ENCODE data around the gene LSM6.

LSM6 gene

GRCh38 chr4:146175541-146176453 lies at the start of gene LSM6:
LSM6 (plus strand) TSS chr4:146175718; CDS start chr4:146182922, 7,204 bp downstream.
- peak; percentile 66 for DNase-seq (ENCODE audit: low spot score)

DNA sequence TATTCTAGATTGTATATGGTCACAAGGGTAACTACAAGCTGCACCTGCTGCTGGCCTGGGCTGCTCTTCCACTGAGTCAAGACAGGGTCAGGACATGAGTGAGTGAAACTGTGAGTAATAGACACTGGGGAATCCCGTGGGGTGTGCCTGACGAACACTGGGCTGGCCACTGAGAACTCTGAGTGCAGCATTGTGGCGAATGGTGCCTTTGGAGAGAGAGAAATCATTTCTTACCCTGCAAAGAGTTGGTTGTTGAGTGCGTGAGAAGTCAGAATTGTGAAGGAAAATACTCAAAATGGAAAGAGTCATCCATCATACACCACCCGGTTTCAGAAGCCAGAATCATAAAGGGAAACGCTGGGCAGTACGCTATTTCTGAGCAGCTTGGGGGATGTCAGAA lies 43.1 kb upstream of the LSM6 start:
- DNase-seq (ENCODE audit: low spot score): no peak

- no peak for DNase-seq (ENCODE audit: low spot score)
These were observed 40.6 kb upstream of the LSM6 start for GRCh38 chr4:146134761-146135445.

DNA sequence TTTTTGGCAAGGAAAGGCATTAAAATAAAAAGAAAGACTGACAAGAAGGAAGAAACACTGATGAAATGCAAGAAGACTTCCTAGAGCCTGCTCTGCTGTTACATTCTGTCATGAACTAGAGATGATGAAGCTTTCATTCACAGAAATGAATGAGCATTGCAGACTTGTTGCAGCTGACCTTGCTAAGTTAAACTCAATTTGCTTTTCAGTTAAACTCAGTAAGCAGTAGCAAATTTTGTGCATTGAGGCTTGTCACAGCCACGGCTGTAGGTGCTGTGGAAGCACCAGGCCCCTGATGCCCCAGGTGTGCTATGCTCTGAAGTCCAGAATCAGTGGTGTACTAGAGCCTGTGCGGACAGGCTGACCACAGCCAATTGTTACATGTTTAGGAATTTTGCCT lies 39.6 kb upstream of the LSM6 start:
- no peak for DNase-seq (ENCODE audit: low spot score)

- DNase-seq (ENCODE audit: low spot score): no peak
These were observed 32.8 kb upstream of the LSM6 start for GRCh38 chr4:146142768-146143167.

GRCh38 chr4:146143888-146144287 lies 31.6 kb upstream of the LSM6 start:
- no peak for DNase-seq (ENCODE audit: low spot score)

GRCh38 chr4:146146918-146147317 lies 28.6 kb upstream of the LSM6 start:
- DNase-seq (ENCODE audit: low spot score): no peak

DNA sequence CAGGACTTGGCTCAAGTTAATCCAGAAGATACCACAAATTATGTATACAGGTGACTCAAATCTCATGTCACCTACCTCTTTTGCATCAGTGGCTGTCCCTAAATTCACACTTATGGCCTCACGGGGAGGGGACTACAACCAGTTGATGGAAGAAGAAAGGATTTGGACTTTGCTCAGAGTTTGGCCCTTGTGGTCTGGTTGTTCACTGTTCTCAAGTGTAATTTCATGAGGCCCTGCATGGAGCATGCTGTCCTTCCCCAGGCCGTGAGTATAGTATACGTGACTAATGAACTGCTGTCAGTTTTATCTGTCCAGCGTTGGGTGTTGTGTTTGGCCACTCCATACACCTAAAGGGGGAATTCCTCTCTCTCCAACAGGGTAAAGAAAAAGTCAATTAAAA lies 27.5 kb upstream of the LSM6 start:
- DNase-seq (ENCODE audit: low spot score): no peak

- no peak for DNase-seq (ENCODE audit: low spot score)
These were observed 21.5 kb upstream of the LSM6 start for GRCh38 chr4:146154057-146154456.

DNA sequence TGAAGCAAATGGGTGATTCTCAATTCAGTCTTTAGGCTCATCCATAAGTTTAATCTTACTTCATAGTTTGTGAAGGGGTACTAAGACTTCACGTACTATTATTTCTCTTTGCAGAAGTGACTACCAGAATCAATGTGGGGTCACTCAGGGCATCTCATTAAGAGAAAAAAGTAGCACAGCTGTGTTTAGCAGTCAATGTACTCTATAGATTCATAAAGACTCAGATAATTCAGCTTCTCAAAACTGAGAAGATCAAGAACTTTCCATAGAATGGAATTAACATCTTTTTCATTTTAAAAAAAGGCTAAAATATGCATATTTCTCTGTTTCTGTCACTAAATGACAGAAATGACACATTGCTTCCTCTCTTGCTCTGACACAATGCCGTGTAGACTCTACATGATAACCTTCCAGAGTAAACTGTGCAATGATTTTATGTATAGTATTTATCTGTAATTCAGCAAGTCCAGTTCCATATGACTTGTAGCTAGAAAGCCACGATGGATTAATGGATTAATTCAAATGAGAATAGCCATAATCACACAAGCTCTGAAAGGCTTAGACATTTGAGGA lies 20.3 kb upstream of the LSM6 start:
- DNase-seq (ENCODE audit: low spot score): no peak

GRCh38 chr4:146158036-146158745 lies 17.3 kb upstream of the LSM6 start:
- no peak for DNase-seq (ENCODE audit: low spot score)

GRCh38 chr4:146159384-146160058 lies 16.0 kb upstream of the LSM6 start:
- DNase-seq (ENCODE audit: low spot score): no peak

GRCh38 chr4:146161243-146161642 lies 14.3 kb upstream of the LSM6 start:
- no peak for DNase-seq (ENCODE audit: low spot score)

DNA sequence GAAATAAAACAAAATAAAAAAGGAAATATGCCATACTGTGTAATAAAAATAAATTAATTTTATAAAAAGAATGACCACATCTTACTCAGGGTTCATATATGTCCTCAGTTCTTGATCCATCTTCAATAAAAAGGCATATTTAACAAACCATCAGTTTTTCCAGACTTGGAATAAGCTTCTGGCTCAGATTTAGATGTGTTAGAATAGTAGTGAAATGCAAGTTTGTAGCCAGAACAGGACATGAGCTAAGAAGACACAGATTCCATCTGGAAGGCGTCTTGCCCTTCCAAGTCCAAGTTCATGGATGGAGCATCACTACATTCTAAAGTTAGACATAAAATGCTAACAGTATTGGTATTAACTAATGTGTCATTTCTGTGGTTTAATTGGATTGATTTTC lies 10.3 kb upstream of the LSM6 start:
- DNase-seq (ENCODE audit: low spot score): no peak

DNA sequence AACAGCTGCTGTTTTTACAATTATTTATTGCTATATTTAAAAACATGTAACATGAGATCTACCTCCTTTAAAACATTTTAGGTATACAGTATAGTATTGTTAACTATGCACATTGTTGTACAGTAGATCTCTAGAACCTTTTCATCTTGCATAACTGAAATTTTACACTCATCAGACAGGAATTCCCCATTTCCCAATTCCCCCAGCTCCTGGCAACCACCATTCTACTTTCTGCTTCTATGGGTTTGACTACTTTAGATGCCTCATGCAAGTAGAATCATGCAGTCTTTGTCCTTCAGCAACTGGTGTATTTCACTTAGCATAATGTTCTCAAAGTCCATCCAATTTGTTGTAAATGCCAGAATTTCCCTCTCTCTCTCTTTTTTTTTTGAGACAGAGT lies 9.7 kb upstream of the LSM6 start:
- DNase-seq (ENCODE audit: low spot score): no peak

DNA sequence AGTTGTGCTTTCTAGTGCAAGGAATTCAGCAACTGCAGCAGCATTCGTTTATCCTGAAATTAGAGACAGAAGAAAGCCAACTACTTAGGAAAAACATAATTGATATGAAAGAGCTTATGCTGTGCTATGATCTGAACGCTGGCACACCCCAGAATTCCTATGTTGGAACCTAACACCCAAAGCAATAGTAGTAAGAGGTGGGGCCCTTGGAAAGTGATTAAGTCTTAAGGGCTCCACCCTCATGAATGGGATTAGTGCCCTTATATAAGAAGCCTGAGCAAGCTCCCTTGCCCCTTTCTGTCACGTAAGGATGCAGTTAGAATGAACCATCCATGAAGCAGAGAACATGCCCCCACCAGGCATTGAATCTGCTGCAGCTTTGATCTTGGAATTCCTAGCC lies 5.4 kb upstream of the LSM6 start:
- no peak for DNase-seq (ENCODE audit: low spot score)

- no peak for DNase-seq (ENCODE audit: low spot score)
These were observed 1.4 kb downstream of the LSM6 start for GRCh38 chr4:146176891-146177290.

GRCh38 chr4:146178126-146178525 lies 2.6 kb downstream of the LSM6 start:
- DNase-seq (ENCODE audit: low spot score): no peak

DNA sequence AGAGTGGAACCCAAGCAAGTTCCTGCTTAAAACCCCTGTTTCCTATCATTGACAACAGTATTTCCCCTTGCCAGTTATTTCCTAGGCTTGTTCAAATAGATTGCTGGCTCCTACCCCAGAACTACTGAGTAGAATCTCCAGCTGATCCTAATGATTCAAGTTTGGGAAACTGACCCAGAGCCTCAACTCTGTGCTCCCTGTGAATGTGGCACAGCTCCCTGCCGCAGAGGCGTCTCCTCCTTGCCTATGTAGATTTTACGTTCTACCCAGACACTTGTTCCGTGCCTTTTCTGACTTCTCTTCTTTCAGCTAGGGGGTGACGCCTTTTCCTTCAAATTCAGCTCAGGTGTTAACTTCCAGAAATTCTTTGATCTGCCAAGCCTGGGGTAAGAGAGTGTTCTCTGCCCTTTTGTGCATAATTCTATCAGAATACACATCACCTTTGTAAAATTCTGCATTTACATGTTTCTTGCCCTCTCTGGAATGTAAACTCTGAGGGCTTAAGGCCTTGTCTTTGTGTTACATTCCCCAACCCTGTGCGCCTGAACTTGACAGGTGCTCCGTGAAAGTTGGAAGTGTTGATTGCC lies 4.4 kb downstream of the LSM6 start:
- no peak for DNase-seq (ENCODE audit: low spot score)

DNA sequence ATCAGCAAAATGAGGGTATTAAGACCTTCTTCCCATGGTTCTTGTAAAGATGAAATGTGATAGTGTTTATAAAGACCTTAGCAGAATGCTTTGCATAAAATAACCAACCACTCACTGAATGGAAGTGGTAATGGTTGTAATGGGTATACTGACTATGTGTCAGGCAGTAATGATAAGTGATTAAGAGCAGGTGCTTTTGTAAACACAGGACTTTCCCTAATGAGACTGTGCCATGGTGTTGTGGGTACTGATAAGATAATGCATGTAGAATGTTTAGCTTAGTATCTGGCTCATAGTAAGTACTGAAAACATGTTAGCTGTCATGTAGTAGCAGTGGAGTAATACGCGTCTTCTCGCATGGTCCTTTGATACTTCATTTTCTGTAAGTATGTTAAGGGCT lies 6.9 kb downstream of the LSM6 start:
- DNase-seq (ENCODE audit: low spot score): peak; percentile 31

DNA sequence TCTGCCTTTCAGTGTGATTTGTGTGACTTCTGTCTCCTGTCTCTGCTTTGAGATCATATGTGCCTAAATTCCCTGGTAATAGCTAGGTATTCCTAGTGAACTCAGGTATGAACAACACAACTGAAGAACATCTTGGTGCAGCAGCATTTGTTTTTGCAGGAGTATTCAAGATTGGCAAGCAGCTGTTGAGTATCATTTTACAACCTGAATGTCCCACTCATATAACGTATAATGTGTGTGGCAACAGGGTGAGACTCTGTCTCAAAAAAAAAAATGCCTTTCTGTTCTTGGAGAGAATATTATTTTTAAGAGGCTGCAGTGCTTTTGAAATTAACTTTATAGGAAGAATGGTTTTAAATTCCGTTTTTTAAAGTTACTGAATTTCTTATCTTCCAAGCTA lies 7.7 kb downstream of the LSM6 start:
- DNase-seq (ENCODE audit: low spot score): no peak

- DNase-seq (ENCODE audit: low spot score): no peak
These were observed 10.5 kb downstream of the LSM6 start for GRCh38 chr4:146186041-146186440.

All from hematopoietic multipotent progenitor cell treated with erythropoietin and hydrocortisone succinate and interleukin-3 and kit ligand, for 17 days (in vitro differentiated cells).